ENCODE results near the gene WDR7.

DNA sequence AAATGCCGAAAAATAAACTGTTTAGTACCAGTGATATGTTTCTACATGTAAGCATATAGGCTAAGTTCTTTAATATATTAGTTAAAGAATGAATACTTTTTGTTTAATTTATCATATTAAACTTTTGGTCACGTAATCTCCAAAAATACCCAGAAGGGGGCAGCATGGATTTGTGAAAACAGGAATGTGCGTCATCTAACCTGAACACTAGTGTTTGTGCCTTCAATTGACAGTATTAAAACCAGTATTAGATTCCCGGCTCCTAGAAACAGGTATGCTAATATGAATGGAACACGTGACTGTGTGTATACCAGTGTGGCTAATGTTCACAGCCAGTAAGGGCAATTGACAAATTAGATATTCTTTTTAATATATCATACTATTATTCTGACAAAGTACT, 51.8 kb downstream of the WDR7 start:
- TF ChIP-seq CTCF (conservative IDR thresholded peaks at IDR 0.05; ENCODE audit: low read depth, low read length), result peak; percentile 59
- no peak for TF ChIP-seq RCOR1 (IDR thresholded peaks at IDR 0.05; ENCODE audit: insufficient replicate concordance, low read length)
- TF ChIP-seq CEBPB (IDR thresholded peaks at IDR 0.05; ENCODE audit: low read depth, low read length), result no peak
- peak; percentile 11; the same call in 1 of the 2 replicates for TF ChIP-seq SMC3 (IDR thresholded peaks at IDR 0.05; ENCODE audit: low read depth, low read length)
- TF ChIP-seq MAZ (IDR thresholded peaks at IDR 0.05; ENCODE audit: borderline replicate concordance, low read depth, low read length), result no peak
- no peak for TF ChIP-seq POLR2A (IDR thresholded peaks at IDR 0.05; ENCODE audit: low read depth, low read length)
- no peak for TF ChIP-seq ELK1 (IDR thresholded peaks at IDR 0.05; ENCODE audit: borderline replicate concordance, low read depth, low read length)
- no peak for TF ChIP-seq RFX5 (IDR thresholded peaks at IDR 0.05; ENCODE audit: low read depth, low read length)
- TF ChIP-seq FOS (IDR thresholded peaks at IDR 0.05; ENCODE audit: low read depth, low read length), result no peak
- no peak for TF ChIP-seq MAFK (IDR thresholded peaks at IDR 0.05; ENCODE audit: low read depth, low read length)
- TF ChIP-seq BHLHE40 (IDR thresholded peaks at IDR 0.05; ENCODE audit: low read depth, low read length), result no peak
- no peak for TF ChIP-seq NFE2L2 (IDR thresholded peaks at IDR 0.05; ENCODE audit: low read depth, low read length)
- TF ChIP-seq, protein P1, sequence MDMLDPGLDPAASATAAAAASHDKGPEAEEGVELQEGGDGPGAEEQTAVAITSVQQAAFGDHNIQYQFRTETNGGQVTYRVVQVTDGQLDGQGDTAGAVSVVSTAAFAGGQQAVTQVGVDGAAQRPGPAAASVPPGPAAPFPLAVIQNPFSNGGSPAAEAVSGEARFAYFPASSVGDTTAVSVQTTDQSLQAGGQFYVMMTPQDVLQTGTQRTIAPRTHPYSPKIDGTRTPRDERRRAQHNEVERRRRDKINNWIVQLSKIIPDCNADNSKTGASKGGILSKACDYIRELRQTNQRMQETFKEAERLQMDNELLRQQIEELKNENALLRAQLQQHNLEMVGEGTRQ (IDR thresholded peaks at IDR 0.05; ENCODE audit: low read depth, low read length), result no peak
- no peak for TF ChIP-seq MXI1 (IDR thresholded peaks at IDR 0.05; ENCODE audit: borderline replicate concordance, low read depth, low read length)
